ENCODE data around the gene TPT1. TPM values are rescaled to one million over a fixed set of nuclear protein-coding genes. Genes with fewer than 3 reads are reported as not detected.
"Not testable (repeated sequence)": the region's sequence is repeated elsewhere in the genome, so short reads cannot be mapped to it uniquely, and the experiment has no call there.

The TPT1 gene
- total RNA-seq, 6 experiments from 2014 or later, result 2,421 to 2,688 (median 2,563) TPM

- Mint-ChIP-seq H3K4me3 (no peak overlapping the region), H3K27ac (no peak overlapping the region), H3K36me3 (ENCODE audit: low read depth) (no peaks in the 10 kb centered on the region), H3K4me1 (ENCODE audit: low read depth) (peaks cover 10% of the 10 kb centered on the region), H3K27me3 (ENCODE audit: insufficient read depth) (peaks cover 3% of the 10 kb centered on the region), H3K9me3 (no peaks in the 10 kb centered on the region)
- no peak for DNase-seq
- TF ChIP-seq CTCF (IDR thresholded peaks at IDR 0.05), result no peak
Observed at GRCh38 chr13:45300190-45300985, 40.6 kb downstream of the TPT1 start.

- DNase-seq, result no peak
- Mint-ChIP-seq H3K9me3 (no peaks in the 10 kb centered on the region), H3K27ac (no peak overlapping the region), H3K4me1 (ENCODE audit: low read depth) (peaks cover 10% of the 10 kb centered on the region), H3K36me3 (ENCODE audit: low read depth) (no peaks in the 10 kb centered on the region), H3K4me3 (no peak overlapping the region), H3K27me3 (ENCODE audit: insufficient read depth) (peaks cover 8% of the 10 kb centered on the region)
- no peak for TF ChIP-seq CTCF (IDR thresholded peaks at IDR 0.05)
Observed at GRCh38 chr13:45299194-45299593, 41.8 kb downstream of the TPT1 start.

GRCh38 chr13:45298550-45298949 is 42.4 kb downstream of the TPT1 start:
- DNase-seq; H3K27me3 Mint-ChIP-seq (ENCODE audit: insufficient read depth); H3K4me3 Mint-ChIP-seq; H3K36me3 Mint-ChIP-seq (ENCODE audit: low read depth); H3K4me1 Mint-ChIP-seq (ENCODE audit: low read depth); H3K27ac Mint-ChIP-seq; H3K9me3 Mint-ChIP-seq: not testable (repeated sequence)

- Mint-ChIP-seq H3K4me3 (no peak overlapping the region), H3K27me3 (ENCODE audit: insufficient read depth) (peaks cover 7% of the 10 kb centered on the region), H3K4me1 (ENCODE audit: low read depth) (peaks cover 10% of the 10 kb centered on the region), H3K27ac (no peak overlapping the region), H3K9me3 (no peaks in the 10 kb centered on the region), H3K36me3 (ENCODE audit: low read depth) (no peaks in the 10 kb centered on the region)
- TF ChIP-seq CTCF (IDR thresholded peaks at IDR 0.05), result no peak
- no peak for DNase-seq
Observed at GRCh38 chr13:45298206-45298505, 42.8 kb downstream of the TPT1 start.

GRCh38 chr13:45297456-45298205 is 43.4 kb downstream of the TPT1 start:
- H3K4me1 Mint-ChIP-seq (ENCODE audit: low read depth), result peaks cover 15% of the 10 kb centered on the region
- H3K36me3 Mint-ChIP-seq (ENCODE audit: low read depth), result no peaks in the 10 kb centered on the region
- no peak for TF ChIP-seq CTCF (IDR thresholded peaks at IDR 0.05)
- DNase-seq, result no peak
- no peak overlapping the region for H3K27ac Mint-ChIP-seq
- no peaks in the 10 kb centered on the region for H3K9me3 Mint-ChIP-seq
- H3K4me3 Mint-ChIP-seq, result no peak overlapping the region
- H3K27me3 Mint-ChIP-seq (ENCODE audit: insufficient read depth), result peaks cover 7% of the 10 kb centered on the region

- no peak for DNase-seq
- Mint-ChIP-seq H3K27ac (no peak overlapping the region), H3K36me3 (ENCODE audit: low read depth) (no peaks in the 10 kb centered on the region), H3K27me3 (ENCODE audit: insufficient read depth) (peaks cover 5% of the 10 kb centered on the region), H3K4me1 (ENCODE audit: low read depth) (peaks cover 28% of the 10 kb centered on the region), H3K4me3 (no peak overlapping the region), H3K9me3 (no peaks in the 10 kb centered on the region)
- no peak for TF ChIP-seq CTCF (IDR thresholded peaks at IDR 0.05)
Observed at GRCh38 chr13:45296259-45296658, 44.7 kb downstream of the TPT1 start.
